HG03442 (cell line): ENCODE data around the gene USP13.

Experiments used
- ATAC-seq: cut with Tn5 transposase; IDR thresholded peaks from one replicate; pipeline ENCODE4 v1.9.1; 2021; ENCODE audit warnings: mild to moderate bottlenecking, moderate library complexity; ENCODE audit not compliant: unreplicated experiment

USP13 gene

DNA sequence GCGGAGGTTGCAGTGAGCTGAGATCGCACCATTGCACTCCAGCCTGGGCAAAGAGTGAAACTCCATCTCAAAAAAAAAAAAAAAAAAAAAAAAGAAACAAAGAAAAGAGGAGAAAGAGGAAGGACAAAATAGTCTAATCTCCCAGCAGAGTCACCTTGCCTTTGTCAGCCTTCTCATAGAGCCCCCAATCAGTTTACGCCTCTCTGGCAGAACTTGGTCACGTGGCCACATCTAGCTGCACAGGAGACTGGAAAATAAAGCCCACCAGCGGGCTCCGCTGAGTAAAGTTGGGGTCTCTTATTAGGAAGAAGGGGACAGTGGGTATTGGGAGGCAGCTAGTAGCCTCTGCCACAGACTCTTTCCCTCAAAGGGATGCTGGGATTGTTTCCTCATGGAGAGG is 41.9 kb downstream of the USP13 start:
- ATAC-seq: no peak

DNA sequence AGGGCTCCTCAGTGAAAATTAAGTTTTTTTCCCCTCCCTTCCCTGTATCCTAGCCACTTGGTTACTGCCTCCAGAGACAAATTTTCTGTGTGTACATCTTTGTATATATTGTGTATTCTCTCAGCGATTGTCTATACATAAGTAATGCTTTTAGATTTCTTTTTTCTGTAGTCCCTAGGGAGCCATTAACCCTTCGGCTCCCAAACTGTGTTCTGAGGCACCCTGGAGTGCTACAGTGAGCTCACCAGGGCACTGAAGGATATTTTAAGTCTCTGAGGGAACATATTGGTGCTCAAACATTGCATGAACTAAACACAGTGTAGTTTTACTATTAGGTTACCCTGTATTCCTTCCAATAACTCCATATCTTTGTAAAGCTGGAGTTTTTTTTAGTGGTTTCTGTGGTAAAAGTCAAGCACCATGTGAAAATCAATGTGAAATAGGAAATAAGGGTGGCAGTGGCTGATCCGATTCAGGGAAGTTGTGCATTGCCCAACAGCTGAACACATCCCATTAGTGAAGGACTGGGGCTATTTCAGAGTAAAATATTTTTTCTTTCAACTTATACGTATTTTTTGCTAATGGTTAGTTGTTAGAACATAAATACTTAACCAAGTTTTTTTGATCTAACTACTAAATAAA is 43.0 kb downstream of the USP13 start:
- ATAC-seq: no peak

DNA sequence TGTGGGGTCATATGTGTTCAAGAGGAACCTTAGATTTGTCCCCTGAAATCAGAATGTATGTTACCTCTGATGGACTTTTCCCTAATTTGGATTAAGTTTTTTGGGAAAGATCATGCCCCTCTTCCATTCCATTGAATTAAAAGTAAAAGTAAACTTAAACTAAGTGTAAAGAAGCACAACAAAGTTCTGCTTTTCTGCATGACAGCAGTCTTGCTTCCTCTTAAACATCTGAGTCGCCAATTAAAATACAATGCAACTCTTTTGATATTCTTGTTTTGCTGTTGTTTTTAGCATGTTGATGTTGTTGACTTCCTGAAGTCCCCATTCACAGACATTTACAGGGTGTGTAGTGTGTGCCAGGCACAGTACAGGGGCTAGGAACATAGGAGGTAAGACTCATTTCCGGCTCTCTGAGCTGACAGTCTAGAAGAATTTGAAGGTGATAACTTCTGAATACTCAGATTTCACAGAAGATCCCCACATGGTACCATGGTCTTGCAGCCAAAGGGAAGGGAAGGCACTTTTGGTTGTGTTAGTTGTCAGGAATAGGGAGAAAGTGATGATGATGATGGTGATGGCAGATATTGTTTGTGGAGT is 45.0 kb downstream of the USP13 start:
- ATAC-seq: no peak

DNA sequence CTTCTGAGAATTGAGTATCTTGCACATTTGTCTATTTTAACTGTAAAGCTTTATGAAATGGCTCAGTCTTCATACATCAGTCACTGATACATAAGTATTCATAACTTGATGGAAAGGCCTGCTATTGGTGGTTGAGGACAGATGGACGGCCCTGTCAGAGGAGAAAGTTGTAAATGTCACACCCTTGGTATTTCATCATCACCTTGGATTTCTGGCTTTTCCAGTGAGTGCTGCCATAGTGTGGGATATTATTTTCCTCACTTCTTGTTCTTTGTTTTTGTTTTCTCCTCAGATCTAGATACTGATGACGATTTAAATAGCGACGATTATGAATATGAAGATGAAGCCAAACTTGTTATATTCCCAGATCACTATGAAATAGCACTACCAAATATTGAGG is 47.9 kb downstream of the USP13 start:
- no peak for ATAC-seq

DNA sequence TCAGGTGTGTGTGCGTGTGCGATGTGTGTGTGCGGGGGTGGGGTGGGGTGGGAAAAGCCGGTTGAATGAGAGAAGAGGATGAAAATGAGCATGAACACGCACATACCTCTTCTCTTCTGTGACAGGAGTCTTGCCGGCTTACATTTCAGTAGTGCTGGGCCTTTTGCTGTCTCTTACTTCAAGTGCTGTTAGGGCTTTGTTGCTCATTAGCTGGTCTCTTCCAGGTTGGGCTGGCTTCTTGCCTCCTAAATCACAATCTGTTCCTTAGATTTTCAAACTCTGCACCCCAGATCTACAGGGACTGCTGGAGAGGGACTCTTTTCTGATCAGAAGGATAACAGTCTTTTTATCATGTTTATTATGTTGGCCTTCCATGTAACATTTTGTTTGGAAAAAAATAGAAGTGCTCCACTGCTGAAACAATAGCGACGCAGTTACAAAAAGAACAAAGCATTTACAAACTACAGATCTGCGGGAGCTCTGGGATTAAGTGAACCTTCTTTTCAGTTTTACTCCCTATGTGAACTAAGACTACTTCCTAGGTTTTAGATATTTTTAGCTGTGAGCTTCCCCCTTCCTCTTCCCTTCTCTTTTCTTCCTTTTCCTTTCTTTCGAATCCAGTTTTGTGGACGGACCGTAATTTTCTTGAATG is 48.5 kb downstream of the USP13 start:
- ATAC-seq: no peak

DNA sequence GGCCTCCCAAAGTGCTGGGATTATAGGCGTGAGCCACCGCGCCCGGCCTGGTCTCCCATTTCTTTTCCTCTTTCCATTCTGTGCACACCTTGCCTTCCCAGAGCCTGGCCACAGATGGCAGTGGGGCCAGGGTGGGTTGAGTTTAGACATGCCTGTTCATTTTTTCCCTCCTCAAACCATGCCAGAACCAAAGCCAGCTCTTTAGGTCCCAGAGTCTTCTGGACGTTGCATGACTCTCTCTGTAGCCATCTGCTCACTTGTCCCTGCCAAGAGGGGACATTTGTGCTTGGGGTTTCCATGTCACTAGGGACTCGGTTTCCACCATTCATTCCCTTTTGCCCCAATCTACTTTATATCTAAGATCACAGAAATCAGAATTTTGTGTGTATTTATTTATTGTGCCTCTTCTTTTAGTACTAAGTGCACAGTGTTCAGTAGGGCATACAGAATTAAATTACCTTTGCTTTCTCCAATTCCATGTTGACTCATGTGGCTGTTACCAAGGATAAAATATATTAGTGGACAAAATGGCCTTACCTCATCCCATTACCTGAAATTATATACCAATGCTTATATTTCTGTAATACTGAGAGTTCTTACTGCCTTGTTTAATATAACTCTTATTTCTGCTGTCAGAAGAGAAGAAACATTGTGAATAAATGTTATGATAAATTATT is 49.6 kb downstream of the USP13 start:
- ATAC-seq: no peak

DNA sequence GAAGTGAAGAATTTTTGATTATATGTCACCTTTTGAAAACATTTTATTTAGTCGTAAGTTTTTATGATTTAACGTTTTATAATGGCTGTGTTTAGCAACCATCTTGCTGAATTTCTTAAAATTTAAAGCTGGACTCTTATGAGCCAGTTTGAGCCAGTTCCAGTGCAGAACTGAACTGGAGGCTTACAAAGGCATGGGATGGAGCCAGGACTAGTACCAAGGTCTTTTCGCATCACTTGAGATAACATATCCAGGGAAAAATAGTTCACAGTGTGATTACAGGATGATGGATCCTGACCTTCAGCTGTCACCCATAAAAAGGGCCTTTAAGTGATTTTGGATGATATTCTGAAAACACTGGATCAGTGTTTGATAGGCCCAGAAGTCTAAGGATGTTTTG is 51.0 kb downstream of the USP13 start:
- no peak for ATAC-seq

DNA sequence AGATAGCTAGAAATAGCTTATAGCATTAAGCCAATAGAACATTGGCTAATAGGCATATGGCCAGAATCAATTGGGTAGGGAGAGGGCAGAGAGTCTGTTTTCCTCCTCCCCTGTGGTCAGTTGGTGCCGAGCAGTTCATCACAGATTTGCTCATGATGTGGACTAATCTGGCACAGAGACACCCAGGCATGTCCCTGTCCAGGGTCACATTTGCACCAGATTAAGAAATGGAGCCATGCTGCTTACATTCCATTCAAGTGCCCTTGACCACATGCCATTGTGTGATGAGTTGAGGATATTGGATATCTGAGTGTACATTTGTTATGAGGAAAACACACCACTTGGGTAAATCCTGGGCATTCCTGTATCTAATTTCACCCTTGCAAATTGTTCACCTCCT is 53.4 kb downstream of the USP13 start:
- ATAC-seq: no peak

DNA sequence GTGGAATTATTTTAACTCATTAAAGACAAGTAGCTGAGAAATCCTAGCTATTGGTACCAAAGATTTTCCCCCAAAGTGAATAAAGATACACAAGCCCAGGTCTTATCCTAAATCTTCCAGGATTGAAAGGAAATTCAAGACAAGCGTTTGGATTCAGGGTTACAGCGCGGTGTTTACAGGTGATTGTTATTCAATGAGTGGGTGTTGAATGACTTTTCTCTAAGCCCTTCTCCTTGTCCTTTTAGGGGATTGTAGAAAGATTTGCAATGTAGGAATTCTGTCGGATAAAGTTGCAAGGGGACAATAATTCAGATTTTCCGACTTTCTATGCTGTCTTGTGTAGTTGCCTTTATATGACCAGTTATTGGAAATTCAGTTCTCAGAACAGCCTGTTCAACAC is 57.2 kb downstream of the USP13 start:
- no peak for ATAC-seq

DNA sequence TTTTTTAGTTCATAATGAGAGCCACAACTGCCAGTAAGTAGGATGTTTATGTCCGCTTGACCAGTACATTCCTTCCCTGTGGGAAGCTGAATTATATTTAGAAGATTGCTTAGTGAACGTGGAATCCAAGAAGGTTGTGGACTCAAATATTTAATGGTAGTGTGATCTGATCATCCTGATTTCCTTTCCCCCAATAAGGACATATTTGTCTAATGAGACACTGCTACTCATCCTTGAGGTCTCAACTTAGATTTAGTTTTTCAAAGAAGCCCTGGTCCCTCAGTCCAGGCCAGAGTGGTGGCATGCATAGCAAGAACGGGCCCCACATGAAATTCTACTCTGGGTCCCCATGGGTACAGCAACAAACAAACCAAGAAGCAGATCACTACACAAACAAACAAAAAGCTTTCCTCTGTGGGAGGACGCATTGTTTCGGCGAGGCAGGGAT is 60.8 kb downstream of the USP13 start:
- no peak for ATAC-seq

DNA sequence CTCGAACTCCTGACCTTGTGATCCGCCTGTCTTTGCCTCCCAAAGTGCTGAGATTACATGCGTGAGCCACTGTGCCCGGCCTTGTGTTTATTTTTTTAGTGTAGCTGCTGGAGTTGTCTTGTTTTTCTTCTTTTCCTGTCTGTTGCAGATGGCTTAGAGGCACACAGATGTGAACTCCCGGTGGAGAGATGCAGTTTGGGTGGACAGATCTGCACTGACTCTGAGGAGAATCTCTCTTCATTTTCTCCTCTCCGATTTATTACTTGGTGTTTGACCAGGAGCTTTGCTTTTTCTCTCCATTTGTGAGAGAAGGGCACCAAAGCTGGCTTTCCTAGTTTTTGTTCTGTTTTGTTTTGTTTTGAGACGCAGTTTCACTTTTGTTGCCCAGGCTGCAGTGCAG is 62.7 kb downstream of the USP13 start:
- ATAC-seq: no peak

DNA sequence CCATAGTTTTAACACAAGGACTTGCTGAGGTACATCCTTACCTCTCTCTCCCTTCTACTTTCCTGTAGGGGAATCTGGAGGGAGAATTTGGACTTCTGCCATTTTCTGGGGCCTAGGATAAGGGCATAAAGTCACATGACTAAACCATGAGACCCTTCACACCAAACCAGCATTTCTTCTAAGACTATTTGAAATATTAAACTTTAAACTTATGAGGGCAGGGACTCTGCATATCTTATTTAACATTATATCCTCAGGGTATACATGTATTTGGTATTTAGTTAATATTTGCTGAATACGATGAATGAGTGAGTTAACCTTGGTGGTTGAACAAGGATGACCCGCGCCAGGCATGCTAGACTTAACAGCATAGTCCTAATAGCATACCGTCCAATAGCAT is 63.4 kb downstream of the USP13 start:
- no peak for ATAC-seq

DNA sequence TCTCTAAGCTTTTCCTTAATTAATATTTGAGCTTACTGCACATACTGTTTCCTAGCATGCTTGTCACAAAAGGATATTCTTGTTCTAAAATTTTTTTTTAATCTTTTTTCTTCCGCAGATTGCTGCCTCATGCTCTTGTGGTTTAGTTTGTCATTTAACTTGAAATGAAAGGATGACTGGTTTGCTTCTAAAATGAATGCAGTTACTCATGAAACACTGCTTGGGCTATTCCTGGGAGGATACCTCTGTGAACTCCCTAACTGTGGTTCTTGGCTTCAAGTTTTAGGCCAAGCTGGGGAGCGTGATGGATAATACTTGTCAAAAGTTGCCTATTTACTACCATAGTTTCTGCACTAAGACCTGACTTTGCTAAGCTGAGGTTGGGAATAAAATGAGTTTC is 64.0 kb downstream of the USP13 start:
- peak; percentile 67 for ATAC-seq

DNA sequence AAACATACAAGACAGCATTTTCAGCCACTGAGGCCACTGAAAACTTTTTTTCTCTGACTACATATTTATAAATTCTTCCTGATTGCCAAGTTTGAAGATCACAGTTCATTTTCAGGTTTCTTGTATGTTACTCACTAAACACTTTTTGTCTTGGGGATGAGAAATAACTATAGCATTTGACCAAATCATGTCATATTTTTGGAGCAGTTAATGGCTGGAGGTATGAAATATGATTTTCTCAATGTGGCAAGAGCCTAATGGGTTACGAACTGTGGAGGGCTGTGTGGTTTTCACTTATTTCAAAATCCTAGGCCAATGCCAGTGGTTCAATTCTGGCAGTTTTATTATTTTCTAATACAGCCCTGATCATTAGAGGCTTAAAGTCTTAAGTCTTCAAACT is 64.4 kb downstream of the USP13 start:
- no peak for ATAC-seq

DNA sequence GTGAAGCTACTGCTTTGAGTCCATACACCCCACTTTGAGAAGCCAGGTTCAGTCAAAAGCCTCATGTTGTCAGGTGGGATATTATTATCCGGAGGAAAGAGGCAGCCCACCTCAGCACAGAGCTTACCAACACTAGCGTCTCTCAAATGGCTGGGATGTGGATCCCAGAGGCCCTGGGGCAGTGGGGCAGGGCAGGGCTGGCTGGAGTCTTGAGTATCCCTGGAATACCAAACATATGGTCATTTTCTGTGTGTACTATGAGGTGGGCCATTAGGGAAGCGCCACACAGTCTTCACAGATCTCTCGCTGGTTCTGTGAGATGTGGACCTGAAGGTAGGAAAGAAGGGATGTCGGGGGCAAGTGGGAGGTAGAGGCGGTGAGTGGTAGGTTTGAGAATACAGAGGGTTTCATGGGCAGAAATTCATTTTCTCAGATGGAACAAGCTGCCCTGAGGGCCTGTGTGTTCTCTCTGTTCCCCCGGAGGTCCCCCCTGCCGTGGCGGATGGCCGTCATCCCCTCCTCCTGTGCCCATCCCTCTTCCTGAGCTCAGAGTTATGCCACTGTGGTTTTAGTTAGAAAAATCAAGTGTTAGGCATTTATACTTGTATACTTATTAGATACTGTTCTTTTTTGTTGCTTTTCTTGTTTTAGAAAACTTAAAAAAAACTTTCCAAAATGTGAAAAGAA is 66.4 kb downstream of the USP13 start:
- no peak for ATAC-seq

DNA sequence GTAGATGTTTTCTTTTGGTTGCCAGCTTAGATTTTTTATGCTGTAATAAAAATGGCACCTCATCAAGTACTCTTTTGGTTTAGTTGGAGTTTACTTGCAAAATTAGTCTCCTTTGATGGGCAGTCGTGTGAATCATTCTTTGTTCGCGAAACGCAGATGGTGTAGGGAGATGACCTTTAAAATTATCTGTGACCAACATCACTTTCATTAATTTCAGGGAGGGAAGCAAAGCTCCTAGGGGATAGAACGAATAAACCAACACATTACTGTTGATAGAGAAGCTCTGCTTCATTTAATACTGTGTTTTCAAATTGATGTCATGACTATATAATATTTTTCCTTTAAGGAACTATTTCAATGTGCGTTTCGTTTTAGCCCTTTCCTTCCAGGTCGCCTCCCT is 67.4 kb downstream of the USP13 start:
- ATAC-seq: no peak

DNA sequence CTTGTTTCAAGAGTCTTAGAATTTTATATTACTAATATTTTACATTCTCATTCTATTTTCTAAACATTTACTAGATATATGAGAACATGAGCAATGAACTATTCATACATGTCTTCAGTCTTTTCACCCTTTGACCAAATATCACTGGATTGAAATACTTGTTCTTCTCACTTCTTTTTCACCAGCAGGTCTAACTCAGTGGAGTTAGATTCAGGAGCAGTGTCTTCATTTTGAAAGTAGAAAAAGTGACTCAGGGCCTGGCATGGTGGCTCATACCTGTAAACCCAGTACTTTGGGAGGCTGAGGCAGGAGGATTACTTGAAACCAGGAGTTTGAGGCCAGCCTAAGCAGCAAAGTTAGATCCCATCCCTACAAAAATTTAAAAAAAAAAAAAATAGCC is 70.8 kb downstream of the USP13 start:
- no peak for ATAC-seq

DNA sequence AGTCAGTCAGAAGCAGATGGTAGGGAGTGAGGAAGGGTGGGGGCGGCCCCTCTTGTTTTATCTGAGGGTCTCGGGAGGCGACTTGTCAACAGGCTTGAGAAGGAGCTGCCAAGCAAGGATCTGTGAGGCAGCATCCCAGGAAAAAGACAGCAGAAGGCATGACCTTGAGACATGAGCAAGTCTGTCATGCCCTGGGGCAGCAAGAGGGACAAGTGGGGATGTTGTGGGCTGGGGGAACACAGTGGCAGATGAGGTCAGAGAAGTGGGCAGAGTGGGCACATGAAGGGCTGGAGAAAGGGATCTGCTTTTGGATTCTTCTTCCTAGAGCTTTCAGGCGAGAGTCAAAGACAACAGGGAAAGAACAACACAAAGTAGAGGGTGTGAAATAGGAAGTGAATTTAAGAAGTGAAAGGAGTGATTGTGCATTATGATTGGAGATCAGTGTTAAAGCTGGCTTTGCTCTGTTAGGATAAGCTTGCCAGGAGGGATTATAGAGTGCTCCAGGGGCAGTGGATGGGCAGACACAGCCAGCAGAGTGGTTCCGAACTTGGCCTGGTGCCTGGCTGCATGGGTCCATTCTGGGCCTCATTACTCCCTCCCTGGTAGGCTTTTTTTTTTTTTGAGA is 73.3 kb downstream of the USP13 start:
- ATAC-seq: no peak

DNA sequence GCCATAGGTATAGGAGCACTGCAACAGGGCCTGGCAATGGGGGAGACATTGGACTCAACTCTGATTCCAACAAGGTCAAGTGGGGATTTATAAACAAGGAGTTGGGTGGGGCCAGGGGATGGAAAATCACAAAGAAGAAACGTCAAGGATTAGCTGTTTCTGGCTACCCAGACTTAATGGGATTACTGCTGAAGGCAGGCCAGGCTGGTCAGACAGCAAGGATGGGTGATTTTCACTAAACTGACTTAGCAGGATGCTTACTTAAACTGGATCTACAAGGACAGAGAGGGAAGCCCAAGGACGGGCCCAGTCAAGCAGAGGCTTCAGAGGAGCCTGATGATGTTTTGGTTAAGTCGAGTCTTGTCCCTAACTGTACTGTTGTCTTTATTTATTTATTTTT is 76.2 kb downstream of the USP13 start:
- ATAC-seq: no peak

DNA sequence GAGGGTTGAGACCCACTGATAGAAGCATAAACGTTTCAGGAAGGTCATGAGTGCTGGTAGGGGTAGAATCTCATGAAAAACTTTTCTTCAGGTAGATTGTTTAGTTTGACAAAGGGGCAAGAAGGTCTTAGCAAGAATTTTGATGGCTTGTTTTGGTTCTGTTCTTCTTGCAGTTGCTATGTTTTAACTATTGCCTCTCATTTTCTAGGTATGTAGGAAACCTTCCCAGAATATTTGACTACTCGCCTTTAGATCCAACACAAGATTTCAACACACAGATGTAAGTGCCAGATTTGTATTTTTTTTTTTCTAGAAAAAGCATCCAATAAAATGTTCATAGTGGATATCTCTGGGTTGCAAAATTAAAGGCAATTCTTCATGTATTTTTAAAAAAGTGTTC is 77.1 kb downstream of the USP13 start:
- ATAC-seq: no peak

DNA sequence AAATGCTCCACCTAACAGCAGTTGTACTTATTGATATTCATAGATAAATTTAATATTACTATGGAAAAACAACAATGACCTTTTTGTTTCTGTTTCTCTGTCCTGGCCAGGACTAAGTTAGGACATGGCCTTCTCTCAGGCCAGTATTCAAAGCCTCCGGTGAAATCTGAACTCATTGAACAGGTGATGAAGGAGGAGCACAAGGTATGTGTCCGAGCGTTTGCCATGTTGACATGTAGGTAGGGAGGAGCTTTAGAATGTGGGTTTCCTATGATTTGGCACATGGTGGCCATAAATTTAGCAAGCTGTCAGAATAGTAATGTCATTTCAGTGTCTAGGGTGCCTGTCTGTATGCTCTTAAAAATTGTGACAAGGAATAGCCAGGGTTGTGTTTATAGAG is 77.7 kb downstream of the USP13 start:
- no peak for ATAC-seq
